ENCODE data around the gene TYR. TPM values are rescaled to one million over a fixed set of nuclear protein-coding genes. Genes with fewer than 3 reads are reported as not detected.
"Not testable (repeated sequence)": the region's sequence is repeated elsewhere in the genome, so short reads cannot be mapped to it uniquely, and the experiment has no call there.

The TYR gene
- total RNA-seq, 2 experiments from 2014 or later, result not detected

DNA sequence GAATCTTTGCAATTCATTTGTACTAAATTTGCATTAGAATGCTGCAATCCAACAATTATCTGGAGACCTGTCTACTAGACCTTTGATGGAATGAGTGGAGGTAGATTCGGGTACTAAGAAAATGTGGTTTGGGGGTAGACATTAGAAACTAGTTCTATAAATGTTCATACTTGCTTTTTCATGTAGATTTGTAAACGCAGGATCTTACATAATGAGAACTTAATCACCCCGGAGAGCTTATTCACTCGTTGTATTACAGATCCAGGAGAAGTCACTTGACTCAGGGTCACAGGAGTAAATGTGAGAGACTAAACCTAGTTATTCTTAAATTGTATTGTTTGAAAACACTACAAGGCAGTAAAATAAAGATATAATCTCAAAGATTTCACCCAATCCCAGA is 154.3 kb downstream of the TYR start:
- CTCF ChIA-PET; H3K36me3 Mint-ChIP-seq (ENCODE audit: low read depth); ATAC-seq; H3K27me3 Mint-ChIP-seq (ENCODE audit: low read depth); H3K27ac Mint-ChIP-seq; H3K9me3 Mint-ChIP-seq (ENCODE audit: insufficient read depth); POLR2A ChIA-PET; DNase-seq; H3K4me3 Mint-ChIP-seq; H3K4me1 Mint-ChIP-seq (ENCODE audit: low read depth): not testable (repeated sequence)

DNA sequence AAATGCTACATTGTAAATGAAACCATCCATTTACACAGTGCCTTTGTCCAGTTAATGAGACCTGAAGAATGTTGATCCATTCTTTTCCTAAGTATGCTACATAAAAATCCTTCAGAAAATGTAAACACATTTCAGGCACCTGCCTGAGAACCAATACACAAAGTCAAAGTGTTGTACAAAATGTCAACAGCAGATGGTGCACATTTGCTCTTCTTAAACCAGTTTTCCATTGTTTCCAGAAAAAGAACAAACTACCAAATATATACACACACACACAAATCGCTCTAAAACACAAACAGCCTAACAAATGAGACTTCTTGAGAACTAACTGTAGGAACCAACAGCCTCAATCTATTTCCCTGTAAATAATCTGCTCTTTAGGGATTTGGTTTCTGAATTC is 156.0 kb downstream of the TYR start:
- ATAC-seq; DNase-seq; CTCF ChIA-PET; H3K4me3 Mint-ChIP-seq; H3K9me3 Mint-ChIP-seq (ENCODE audit: insufficient read depth); H3K4me1 Mint-ChIP-seq (ENCODE audit: low read depth); H3K27me3 Mint-ChIP-seq (ENCODE audit: low read depth); H3K27ac Mint-ChIP-seq; H3K36me3 Mint-ChIP-seq (ENCODE audit: low read depth); POLR2A ChIA-PET: not testable (repeated sequence)

DNA sequence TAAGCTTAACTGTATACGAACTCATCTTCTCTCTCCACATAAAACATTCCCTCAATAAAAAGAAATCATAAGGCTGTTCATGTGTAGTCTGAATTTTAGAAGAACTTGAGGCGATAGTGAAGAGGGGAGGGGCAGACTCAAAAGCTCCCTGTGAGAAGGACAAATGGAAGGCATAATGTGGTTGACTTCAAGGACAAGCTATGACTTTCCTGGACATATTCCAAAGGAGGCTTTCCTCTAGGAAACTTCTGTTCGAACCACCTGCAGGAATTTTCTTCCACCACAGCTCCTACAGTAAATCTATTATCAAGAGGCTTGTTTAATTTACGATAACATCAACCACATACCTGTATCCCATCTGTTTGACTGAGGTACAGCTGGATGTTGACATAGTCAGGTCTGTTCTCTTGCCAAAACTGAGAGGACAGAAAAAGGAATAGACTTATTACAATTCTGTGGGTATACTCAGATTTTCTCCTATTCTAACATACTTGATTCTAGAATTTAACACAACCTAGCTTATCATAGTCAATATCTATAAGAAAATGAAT is 159.5 kb downstream of the TYR start:
- H3K27me3 Mint-ChIP-seq (ENCODE audit: low read depth); ATAC-seq; H3K9me3 Mint-ChIP-seq (ENCODE audit: insufficient read depth); H3K4me3 Mint-ChIP-seq; DNase-seq; H3K27ac Mint-ChIP-seq; H3K4me1 Mint-ChIP-seq (ENCODE audit: low read depth); CTCF ChIA-PET; POLR2A ChIA-PET; H3K36me3 Mint-ChIP-seq (ENCODE audit: low read depth): not testable (repeated sequence)

DNA sequence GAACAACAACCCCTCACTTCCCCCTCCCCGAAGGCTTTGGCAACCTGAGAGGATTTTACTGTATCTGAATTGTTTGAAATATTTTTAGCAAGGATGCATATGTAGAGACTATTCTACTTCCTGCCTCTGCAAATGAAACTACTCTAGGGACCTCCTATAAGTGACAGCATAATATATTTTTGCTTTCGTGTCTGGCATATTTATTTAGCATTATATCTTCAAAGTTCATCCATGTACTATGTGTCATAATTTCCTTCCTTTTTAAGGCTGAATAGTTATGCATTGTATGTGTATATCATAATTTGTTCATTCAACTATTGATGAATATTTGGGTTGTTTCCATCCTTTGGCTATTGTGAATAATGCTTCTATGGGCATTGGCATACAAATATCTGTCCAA is 160.4 kb downstream of the TYR start:
- POLR2A ChIA-PET; ATAC-seq; H3K27me3 Mint-ChIP-seq (ENCODE audit: low read depth); CTCF ChIA-PET; H3K27ac Mint-ChIP-seq; H3K4me3 Mint-ChIP-seq; DNase-seq; H3K36me3 Mint-ChIP-seq (ENCODE audit: low read depth); H3K4me1 Mint-ChIP-seq (ENCODE audit: low read depth); H3K9me3 Mint-ChIP-seq (ENCODE audit: insufficient read depth): not testable (repeated sequence)

DNA sequence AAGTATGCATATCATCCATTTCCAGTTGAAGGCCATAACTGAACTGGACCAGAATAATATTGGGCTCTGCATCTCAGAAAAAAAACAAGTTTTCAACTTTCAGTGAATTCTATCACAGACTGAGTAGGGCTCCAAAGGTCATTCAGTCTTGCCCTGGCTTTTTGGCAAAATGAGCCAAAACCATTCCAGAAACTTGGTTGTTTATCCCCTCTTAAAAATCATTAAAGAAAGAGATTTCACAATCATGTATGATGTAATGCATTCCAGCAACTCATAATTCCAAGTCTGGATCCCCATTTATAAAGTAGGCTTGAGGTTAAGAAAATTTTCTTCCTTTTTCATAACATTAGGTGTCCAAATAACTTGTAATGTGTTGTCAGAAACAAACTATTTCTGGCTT is 162.8 kb downstream of the TYR start:
- H3K27me3 Mint-ChIP-seq (ENCODE audit: low read depth); ATAC-seq; H3K4me1 Mint-ChIP-seq (ENCODE audit: low read depth); H3K4me3 Mint-ChIP-seq; CTCF ChIA-PET; H3K36me3 Mint-ChIP-seq (ENCODE audit: low read depth); H3K27ac Mint-ChIP-seq; POLR2A ChIA-PET; DNase-seq; H3K9me3 Mint-ChIP-seq (ENCODE audit: insufficient read depth): not testable (repeated sequence)

DNA sequence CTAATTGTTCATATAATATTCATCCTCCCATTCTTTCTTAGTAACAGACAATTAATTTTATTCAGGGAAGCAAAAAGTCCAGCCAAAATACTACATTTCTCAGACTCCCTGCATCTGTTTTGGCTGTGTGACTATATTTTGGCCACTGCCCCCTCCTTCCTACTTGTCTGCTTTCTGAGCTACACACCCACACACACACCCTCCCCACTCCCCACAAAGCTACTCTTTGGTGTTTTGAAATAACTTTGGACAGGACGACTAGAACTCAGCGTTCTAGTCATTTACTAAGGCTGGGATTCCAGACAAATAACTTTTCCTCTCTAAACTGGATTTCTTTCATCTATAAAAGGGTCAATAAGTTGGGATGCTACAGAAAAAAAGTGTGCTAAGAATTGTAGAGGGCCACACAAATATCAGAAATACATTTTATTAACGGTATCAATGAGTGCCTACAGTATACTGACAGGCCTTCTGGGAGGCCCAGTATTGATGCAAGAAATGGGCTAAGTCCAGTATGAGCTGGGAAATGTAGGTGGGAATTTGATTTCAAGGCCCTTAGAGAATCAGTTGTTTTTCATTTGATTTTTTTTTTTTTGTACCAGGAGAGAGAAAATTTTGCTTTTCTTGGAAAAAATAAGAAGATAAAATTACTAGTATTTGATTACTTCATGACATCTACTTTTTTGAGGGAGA is 165.4 kb downstream of the TYR start:
- H3K27me3 Mint-ChIP-seq (ENCODE audit: low read depth); CTCF ChIA-PET; H3K27ac Mint-ChIP-seq; H3K36me3 Mint-ChIP-seq (ENCODE audit: low read depth); ATAC-seq; H3K9me3 Mint-ChIP-seq (ENCODE audit: insufficient read depth); H3K4me1 Mint-ChIP-seq (ENCODE audit: low read depth); DNase-seq; POLR2A ChIA-PET; H3K4me3 Mint-ChIP-seq: not testable (repeated sequence)

Other genes starting within 250 kb of the TYR start
- not detected for gene GRM5, start 111.9 kb upstream of the TYR start, total RNA-seq